GM12873 (cell line): Measurements from ENCODE around the gene PCDH19.

Source experiments
- TF ChIP-seq, protein P1 (sequence below): IDR thresholded peaks from 2 replicates; pipeline ENCODE4 v1.5.1; 2012; ENCODE audit warnings: low read depth, mild to moderate bottlenecking, moderate library complexity, low read length, control low read depth; ENCODE audit not compliant: insufficient read depth; ENCODE audit errors: missing control alignments

Gene PCDH19, protein sequence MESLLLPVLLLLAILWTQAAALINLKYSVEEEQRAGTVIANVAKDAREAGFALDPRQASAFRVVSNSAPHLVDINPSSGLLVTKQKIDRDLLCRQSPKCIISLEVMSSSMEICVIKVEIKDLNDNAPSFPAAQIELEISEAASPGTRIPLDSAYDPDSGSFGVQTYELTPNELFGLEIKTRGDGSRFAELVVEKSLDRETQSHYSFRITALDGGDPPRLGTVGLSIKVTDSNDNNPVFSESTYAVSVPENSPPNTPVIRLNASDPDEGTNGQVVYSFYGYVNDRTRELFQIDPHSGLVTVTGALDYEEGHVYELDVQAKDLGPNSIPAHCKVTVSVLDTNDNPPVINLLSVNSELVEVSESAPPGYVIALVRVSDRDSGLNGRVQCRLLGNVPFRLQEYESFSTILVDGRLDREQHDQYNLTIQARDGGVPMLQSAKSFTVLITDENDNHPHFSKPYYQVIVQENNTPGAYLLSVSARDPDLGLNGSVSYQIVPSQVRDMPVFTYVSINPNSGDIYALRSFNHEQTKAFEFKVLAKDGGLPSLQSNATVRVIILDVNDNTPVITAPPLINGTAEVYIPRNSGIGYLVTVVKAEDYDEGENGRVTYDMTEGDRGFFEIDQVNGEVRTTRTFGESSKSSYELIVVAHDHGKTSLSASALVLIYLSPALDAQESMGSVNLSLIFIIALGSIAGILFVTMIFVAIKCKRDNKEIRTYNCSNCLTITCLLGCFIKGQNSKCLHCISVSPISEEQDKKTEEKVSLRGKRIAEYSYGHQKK (N-terminal part only)

DNA sequence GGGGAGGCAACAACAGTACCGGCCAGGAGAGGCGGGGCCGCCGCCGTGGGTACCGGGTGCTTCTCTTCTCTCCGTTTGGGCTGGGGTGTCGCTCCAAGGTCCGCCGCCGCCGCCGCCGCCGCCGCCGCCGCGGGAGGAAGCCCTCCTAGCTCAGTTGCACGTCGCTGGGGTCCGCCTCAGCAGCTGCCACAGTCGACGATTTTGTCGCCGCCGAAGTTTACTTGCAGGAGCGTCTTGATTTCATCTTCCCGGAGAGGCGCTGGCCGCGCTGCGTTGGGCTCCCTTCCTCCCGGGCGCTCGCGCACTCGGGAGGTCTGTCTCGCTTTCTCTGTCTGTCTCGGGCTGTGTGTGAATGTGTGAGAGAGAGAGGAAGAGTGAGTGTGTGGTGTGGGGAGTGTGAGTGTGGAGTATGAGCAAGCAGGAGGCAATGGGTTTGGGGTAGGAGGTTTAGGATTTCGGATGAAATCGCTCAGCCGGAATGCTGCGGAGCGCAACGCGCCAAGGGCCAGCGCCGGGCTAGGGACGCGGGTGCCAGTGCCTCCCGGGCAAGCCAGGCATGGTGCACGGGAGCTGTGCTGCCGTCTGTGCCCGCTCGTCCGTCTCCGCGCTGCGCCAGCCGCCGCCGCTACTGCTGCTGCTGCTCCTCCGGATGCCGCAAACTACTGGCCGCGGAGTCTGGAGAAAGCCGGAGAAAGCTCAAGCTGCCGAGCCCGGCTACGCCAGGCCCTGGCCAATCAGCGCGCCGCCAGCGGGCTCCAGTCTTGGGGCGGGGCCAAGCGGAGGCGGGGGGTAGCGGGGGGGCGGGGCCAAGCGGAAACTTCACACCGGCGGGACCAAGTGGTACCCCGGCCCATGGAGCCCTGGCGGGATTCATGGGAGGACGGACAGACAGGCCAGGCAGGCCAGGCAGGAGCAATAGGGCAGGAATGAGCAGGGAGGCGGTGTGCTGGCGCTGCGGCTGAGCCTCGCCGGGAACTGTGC, at the start of gene PCDH19:
Gene PCDH19, minus strand, starts transcription at position 664 of the 981 bp plus-strand sequence. CDS start 1,676 bp downstream, outside the sequence.
- TF ChIP-seq, protein P1, sequence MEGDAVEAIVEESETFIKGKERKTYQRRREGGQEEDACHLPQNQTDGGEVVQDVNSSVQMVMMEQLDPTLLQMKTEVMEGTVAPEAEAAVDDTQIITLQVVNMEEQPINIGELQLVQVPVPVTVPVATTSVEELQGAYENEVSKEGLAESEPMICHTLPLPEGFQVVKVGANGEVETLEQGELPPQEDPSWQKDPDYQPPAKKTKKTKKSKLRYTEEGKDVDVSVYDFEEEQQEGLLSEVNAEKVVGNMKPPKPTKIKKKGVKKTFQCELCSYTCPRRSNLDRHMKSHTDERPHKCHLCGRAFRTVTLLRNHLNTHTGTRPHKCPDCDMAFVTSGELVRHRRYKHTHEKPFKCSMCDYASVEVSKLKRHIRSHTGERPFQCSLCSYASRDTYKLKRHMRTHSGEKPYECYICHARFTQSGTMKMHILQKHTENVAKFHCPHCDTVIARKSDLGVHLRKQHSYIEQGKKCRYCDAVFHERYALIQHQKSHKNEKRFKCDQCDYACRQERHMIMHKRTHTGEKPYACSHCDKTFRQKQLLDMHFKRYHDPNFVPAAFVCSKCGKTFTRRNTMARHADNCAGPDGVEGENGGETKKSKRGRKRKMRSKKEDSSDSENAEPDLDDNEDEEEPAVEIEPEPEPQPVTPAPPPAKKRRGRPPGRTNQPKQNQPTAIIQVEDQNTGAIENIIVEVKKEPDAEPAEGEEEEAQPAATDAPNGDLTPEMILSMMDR = no peak

DNA sequence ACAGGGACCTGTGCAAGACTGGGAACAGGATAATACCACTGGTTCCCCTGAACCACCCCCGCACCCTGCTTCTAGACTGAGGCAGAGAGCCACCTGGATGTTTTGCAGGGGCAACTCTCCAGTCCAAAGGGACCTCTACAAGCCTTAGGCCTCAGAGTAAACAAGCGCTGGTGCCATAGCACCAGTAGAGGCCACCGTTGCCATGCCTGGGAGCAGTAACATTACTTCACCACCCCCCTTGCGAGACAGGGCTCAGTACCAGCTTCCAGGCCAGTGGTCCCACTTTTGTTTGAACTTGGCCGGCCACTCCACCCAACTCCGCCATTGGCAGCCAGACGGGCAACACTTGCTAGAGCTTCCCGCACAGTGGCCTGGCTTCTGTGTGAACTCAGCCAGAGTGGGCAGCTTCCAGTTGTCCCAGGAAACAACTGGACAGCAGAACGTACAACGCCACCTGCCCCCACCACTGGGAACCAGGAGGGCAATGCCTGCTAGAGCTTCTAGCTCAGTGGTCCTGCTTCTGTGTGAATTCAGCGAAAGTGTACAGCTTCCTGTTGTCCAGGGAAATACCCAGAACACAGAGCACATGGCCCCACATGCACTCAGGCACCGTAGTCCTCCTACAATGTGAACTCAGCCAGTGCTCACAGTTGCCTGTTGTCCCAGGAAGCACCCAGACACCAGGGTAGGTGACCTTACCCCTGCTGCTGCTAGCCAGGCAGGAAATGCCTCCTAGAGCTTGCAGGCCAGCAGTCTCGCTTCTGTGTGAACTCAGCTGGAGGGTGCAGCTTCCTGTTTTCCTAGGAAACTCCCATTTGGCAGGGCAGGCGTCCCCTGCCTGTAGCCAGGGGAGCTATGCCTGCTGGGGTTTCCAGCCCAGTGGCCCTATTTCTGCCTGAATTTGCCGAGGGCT, 39.9 kb upstream of the PCDH19 start:
- TF ChIP-seq, protein P1 = no peak

DNA sequence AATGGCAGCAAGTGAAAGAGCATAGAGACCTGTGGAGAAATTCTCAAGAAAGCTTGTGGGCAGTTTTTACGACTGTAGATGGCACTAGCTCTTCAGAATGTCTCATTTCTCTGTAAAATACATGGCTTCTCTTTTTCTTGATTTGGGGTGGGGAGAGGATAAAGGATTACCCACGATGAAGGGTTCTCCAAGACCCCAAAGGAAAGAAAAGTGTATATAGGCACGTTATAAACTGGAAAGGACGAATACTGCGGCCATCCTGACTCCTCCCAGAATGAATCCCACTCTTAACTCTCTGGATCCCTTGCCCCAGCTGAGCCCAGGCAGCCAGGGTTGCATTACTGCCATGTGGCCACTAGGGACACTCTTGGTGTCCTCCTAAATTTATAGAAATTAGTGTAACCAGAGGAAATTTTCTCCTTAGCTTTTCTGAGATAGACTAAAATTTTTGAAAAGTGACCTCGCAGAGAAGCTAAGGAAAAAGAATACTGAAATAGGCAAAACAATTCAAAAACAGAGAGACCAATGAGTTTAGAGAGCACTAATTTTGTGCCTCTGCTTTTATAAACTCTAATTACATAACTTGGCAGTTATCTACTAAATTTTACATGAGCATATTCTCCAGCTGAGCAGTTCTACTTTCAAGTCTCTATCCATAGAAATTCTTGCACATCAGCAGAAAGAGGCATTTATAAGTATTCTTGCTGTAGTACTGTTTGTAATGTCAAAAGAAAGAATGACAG, 37.8 kb upstream of the PCDH19 start:
- TF ChIP-seq, protein P1 = peak; percentile 86

DNA sequence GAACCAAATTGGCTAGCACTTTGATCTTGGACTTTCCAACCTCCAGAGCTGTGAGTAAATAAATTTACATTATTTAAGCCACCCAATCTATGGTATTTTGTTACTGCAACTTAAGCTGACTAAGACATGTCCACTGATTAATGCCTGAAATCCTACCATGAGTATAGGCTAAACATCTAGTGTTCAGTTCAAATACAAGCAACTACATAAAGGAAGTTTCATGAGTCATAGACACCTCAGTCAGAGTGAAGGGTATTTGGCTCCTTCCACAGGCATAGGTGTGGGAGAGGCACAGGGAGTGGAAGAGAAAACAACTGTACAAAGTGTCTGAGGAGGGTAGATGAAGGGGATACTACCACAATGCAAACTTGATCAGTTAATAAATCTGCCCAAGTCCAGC, 35.5 kb upstream of the PCDH19 start:
- TF ChIP-seq, protein P1 = no peak

DNA sequence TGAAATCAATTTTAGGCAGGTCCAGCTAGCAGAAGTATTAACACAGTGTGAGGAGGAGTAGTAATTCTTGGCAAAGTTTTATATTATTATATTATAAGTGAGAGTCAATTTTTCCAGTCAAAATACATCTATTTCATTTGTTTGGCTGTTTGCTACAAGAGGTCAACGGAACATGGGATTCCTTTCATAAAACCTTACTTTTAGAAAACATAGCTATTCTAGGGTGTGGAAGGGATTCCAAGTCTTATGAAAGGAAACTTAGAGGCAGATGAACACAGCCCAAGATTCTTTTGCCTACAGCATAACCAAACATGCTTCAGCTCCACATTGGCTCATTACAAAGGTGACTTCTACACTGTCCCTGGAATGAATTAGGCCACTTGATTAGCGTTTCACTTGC, 29.9 kb upstream of the PCDH19 start:
- TF ChIP-seq, protein P1 = no peak

DNA sequence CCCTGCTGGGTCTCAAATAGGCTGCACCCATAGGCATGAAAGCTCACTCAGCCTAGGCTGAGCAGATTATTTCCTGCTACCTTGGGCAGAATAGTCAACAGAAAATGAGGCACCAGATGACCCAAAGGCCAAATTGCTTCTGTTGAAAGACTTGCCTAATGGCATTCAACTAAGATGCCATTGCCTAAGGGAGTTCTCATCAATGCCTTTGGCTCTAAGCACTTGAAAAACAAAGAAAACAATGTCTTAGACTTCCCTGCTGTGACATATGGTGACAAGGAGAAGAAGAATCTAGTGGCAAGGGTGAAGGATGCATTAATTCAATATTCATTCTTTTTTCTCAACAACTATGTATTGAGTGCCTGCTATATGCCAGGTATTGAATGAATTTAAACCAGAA, 25.7 kb upstream of the PCDH19 start:
- TF ChIP-seq, protein P1 = no peak
